Psoas muscle (tissue), 8 donors: ENCODE measurements around the gene CT47A1. TPM values are rescaled to one million over a fixed set of nuclear protein-coding genes. Genes with fewer than 3 reads are reported as not detected.
"Not testable (repeated sequence)": the region's sequence is repeated elsewhere in the genome, so short reads cannot be mapped to it uniquely, and the experiment has no call there.

Source experiments
- ATAC-seq, 4 donors: fragments of 200-7000 bp; cut with Tn5 transposase; one replicate each; pipeline ENCODE4 v1.9.1; 2020; ENCODE audit warnings: moderate library complexity in 3 of 4, mild to moderate bottlenecking in 2 of 4
- DNase-seq, 2 donors: peaks; one replicate each; pipeline ENCODE4 v3.0.0-alpha.2; 2020
- H3K27ac ChIP-seq: fragments of 200-600 bp; one replicate; pipeline ENCODE4 v1.8.0; 2022
- H3K27me3 ChIP-seq, 3 donors: fragments of 200-600 bp in 1 of 3; one replicate each; pipeline versions ENCODE4 v1.6.1 to v1.8.0; 2013 to 2022; ENCODE audit warnings: low read length in 2 of 3, mild to moderate bottlenecking in 2 of 3, moderate library complexity in 1 of 3; ENCODE audit not compliant: insufficient read depth in 3 of 3
- H3K36me3 ChIP-seq, 2 donors: fragments of 200-600 bp in 1 of 2; one replicate each; pipeline versions ENCODE4 v1.6.1 to v1.8.0; 2013 to 2022; ENCODE audit warnings: low read depth in 1 of 2, mild to moderate bottlenecking in 1 of 2, moderate library complexity in 1 of 2; ENCODE audit not compliant: insufficient read depth in 1 of 2
- H3K4me1 ChIP-seq: fragments of 200-600 bp; one replicate; pipeline ENCODE4 v1.8.0; 2022
- H3K4me3 ChIP-seq: fragments of 200-600 bp; one replicate; pipeline ENCODE4 v1.8.0; 2022; ENCODE audit warnings: mild to moderate bottlenecking
- H3K9me3 ChIP-seq: fragments of 200-600 bp; one replicate; pipeline ENCODE4 v1.8.0; 2022
- CTCF ChIP-seq: fragments of 200-600 bp; IDR thresholded peaks from one replicate; pipeline ENCODE4 v1.8.0; 2022; ENCODE audit warnings: antibody characterized with exemption
- WGBS, 3 donors: extraction: QIAGEN DNeasy Blood & Tissue Kit; methylation state at CpG; one replicate each; pipeline versions ENCODE4 v1.1.6 to v1.1.7; 2013; 5-methylcytosine and 5-hydroxymethylcytosine counted together
- intact Hi-C, 2 donors: fragments of 100-400 bp; cut with DNase I; formaldehyde crosslinking; loops; one replicate each; pipeline versions ENCODE4 v1.11.0 to v1.14.2; 2022
- polyA plus RNA-seq, 3 donors: library from polyadenylated mRNA; stranded (reverse); fragments of 200-250 nt; gene quantifications; one replicate each; pipeline ENCODE4 v1.2.3, GENCODE V29; 2013
- total RNA-seq, 4 donors: library from RNA; stranded (reverse); fragmentation: NEBNext Ultra II Directional in 2 of 4; extraction: Animal tissue kit (Norgen Biotek cat#: 25700) in 2 of 4; gene quantifications; one replicate each; pipeline versions ENCODE4 v1.2.1 to v1.2.4, GENCODE V29; 2021 to 2023
- donor health status: healthy with polysubstance abuse.
- donor health status: DM: no; HTN: no; CAD: no; lungs with moderate emphysema.
- donor health status: Bipolar disorder and iron deficiency.
- donor health status: healthy.
- donor health status: DM: yes; HTN: yes; CAD: no.
- donor health status: DM: no; HTN: no; CAD: no.
- donor health status: DM: no; HTN: no; CAD: no.
- donor health status: DM: yes; HTN: yes; CAD: no.

Gene CT47A1
- total and polyA plus RNA-seq, 7 donors: not detected

- Histone ChIP-seq H3K9me3 (no peaks in the 10 kb centered on the region), H3K27ac (no peak overlapping the region), H3K36me3 (no peaks in the 10 kb centered on the region), H3K4me3 (no peak overlapping the region), H3K27me3 (no peaks in the 10 kb centered on the region), H3K4me1 (no peaks in the 10 kb centered on the region)
- WGBS, 3 donors: 55 to 62% (median 61%) methylated on average over 4 of the region's 4 CpGs
- intact Hi-C loops: no loop called here
- ATAC-seq (no peak), DNase-seq (no peak)
- TF ChIP-seq CTCF: no peak
Measured at GRCh38 chrX:121000589-121000988, 15.0 kb upstream of the CT47A1 start.

- no peak overlapping the region for H3K4me3 ChIP-seq
- 76 to 89% (median 87%) methylated on average over 3 of the region's 3 CpGs for WGBS, 3 donors
- no peak for DNase-seq
- H3K36me3 ChIP-seq: no peaks in the 10 kb centered on the region
- no peaks in the 10 kb centered on the region for H3K4me1 ChIP-seq
- no peaks in the 10 kb centered on the region for H3K27me3 ChIP-seq
- ATAC-seq: no peak
- intact Hi-C loops: no loop called here
- H3K27ac ChIP-seq: no peak overlapping the region
- no peaks in the 10 kb centered on the region for H3K9me3 ChIP-seq
- no peak for TF ChIP-seq CTCF
Measured at GRCh38 chrX:120999413-120999812, 13.9 kb upstream of the CT47A1 start.

- intact Hi-C loops, ATAC-seq, H3K9me3 ChIP-seq, H3K27me3 ChIP-seq, H3K4me1 ChIP-seq, H3K36me3 ChIP-seq, DNase-seq, H3K4me3 ChIP-seq, H3K27ac ChIP-seq: not testable (repeated sequence)
- no CpG with 5 or more reads among the region's 7 CpGs for WGBS, 3 donors
Measured at GRCh38 chrX:120956500-120956899, 29.1 kb downstream of the CT47A1 start, which contains the start of gene CT47A7. Gene CT47A7 (minus strand): TSS chrX:120956600. CDS start chrX:120956345, 255 bp downstream.

Other genes starting within 250 kb of the CT47A1 start
- not detected for gene CT47B1, start 109.9 kb downstream of the CT47A1 start, total RNA-seq
- gene CT47B1, start 109.9 kb downstream of the CT47A1 start, polyA plus RNA-seq: not detected
- gene CT47A11, start 48.6 kb downstream of the CT47A1 start, total RNA-seq: not detected
- gene CT47A11, start 48.6 kb downstream of the CT47A1 start, polyA plus RNA-seq: not detected
- gene CT47A10, start 43.7 kb downstream of the CT47A1 start, total RNA-seq: not detected
- gene CT47A10, start 43.7 kb downstream of the CT47A1 start, polyA plus RNA-seq: not detected
- gene CT47A9, start 38.9 kb downstream of the CT47A1 start, total RNA-seq: not detected
- gene CT47A9, start 38.9 kb downstream of the CT47A1 start, polyA plus RNA-seq: not detected
- not detected for gene CT47A8, start 34.0 kb downstream of the CT47A1 start, total RNA-seq
- gene CT47A8, start 34.0 kb downstream of the CT47A1 start, polyA plus RNA-seq: not detected
- gene CT47A7, start 29.2 kb downstream of the CT47A1 start, total RNA-seq: not detected
- not detected for gene CT47A7, start 29.2 kb downstream of the CT47A1 start, polyA plus RNA-seq
- gene CT47A6, start 24.3 kb downstream of the CT47A1 start, total RNA-seq: not detected
- gene CT47A6, start 24.3 kb downstream of the CT47A1 start, polyA plus RNA-seq: not detected
- not detected for gene CT47A5, start 19.4 kb downstream of the CT47A1 start, total RNA-seq
- gene CT47A5, start 19.4 kb downstream of the CT47A1 start, polyA plus RNA-seq: not detected
- gene CT47A4, start 14.6 kb downstream of the CT47A1 start, total RNA-seq: not detected
- gene CT47A4, start 14.6 kb downstream of the CT47A1 start, polyA plus RNA-seq: not detected
- not detected for gene CT47A3, start 9.7 kb downstream of the CT47A1 start, total RNA-seq
- gene CT47A3, start 9.7 kb downstream of the CT47A1 start, polyA plus RNA-seq: not detected
- not detected for gene CT47A2, start 4.8 kb downstream of the CT47A1 start, total RNA-seq
- not detected for gene CT47A2, start 4.8 kb downstream of the CT47A1 start, polyA plus RNA-seq
- under 1 TPM; 0.28 to 0.54 (median 0.36) TPM for gene GLUD2, start 61.9 kb upstream of the CT47A1 start, total RNA-seq
- under 1 TPM; 0.31 to 0.36 (median 0.32) TPM for gene GLUD2, start 61.9 kb upstream of the CT47A1 start, polyA plus RNA-seq